DMS 273 treated with DMSO at 0.1 percent for 48 hours (cell line): Measurements from ENCODE around the gene SHROOM2.

Experiments used
- DNase-seq: peaks from one replicate; lab custom pipeline; 2025; lab: John Stamatoyannopoulos, UW

The SHROOM2 gene

DNA sequence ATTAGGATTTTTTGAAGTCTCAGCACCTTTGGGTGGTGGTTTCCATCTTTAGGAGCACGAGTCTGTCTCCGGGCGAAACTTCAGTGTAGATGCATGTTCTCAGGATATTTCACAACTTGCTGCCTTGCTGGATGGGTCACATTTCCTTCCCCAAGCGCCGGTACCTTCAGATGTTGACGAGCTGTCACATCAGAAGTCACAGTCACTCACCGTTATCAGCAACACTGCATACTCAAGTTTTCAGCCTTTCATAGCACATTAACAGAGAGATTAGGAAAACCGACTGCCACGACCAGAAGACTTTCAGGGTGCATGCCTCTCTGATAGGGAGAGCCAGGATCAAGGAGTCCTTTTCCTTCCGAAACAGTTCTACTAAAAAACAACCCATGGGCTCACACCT is 77.8 kb downstream of the SHROOM2 start:
- no peak for DNase-seq

DNA sequence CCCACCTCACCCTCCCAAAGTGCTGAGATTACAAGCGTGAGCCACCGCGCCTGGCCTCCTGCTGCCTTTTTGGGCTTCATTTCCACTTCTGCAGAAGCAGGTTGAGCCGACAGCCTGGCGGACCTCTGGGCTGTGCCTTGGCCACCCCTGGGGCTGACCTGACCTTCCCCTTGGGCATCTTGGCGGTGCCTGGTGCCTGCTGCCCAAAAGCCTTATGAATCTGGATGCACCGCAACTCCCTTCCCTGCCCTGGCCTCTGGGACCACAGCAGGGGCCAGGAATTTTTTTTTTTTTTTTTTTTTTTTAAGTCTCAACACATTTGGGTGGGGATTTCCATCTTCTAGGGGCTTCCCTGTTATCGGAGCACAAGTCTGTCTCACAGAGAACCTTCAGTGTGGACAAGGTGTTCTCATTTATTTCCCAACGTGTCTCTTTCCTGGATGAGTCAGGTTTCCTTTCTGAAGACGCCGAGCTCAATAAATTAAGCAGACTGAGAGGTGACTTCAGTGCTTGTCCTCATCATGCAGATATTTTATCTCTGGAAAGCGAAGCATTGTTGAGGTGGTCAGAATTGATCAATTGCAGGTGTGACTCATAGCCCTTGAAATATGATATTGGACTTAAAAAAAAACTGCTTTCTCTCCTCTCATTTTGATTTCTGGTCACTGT is 79.7 kb downstream of the SHROOM2 start:
- no peak for DNase-seq

DNA sequence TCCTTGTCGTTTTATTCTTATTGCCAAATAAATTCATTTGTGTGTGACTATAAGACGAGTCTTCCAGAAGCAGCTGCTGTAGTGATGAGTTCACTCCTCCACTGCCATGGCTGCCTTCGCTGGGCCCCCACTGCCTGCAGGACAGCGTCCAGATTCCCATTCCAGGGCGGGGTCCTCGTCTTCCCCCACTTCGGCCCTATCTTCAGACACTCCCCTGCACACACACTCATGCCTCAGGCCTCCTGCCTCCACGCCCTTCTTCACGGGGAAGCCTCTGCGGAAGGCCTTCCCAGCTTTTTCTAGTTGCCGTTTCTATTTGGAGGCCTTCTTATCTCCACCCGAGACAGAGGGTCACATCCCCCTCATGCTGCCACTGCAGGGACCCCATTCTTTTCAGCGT is 80.4 kb downstream of the SHROOM2 start:
- no peak for DNase-seq

DNA sequence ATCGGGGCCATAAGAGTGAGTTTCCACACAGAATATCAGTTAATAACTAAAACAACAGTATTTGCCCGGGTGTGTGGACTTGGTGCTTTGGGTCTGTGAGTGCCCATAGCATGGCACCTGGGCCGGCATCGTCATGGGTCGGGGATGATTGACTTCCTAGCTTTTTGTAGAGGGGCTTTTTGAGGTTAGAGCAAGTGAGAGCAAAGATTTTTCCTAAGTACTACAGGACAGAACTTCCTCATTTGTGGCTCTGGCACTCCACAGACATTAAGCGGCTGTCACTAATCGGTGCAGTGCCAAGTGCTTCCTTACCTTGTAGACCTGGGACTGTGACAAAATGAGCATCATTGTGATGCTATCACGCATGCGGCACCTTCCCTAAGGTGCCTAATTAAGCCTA is 81.0 kb downstream of the SHROOM2 start:
- DNase-seq, result no peak

DNA sequence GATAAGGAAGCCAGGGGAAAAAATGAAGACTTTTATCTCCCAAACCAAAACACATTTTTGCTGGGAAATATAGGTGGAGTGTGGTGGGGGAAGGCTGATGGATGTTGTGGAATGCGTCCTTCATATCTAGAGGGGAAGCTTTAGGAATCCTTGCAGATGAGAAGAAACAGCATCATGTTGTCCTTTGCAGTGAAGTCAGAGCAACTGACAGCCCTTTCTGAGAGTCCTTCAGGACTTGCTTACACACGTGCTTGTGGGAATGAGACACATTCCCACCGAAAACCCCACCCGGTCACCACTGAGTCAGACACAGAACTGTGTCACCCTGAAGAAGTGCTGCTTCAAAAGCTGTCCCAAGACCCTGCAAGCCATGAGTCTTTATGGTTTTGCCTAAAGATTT is 81.5 kb downstream of the SHROOM2 start:
- DNase-seq, result no peak

DNA sequence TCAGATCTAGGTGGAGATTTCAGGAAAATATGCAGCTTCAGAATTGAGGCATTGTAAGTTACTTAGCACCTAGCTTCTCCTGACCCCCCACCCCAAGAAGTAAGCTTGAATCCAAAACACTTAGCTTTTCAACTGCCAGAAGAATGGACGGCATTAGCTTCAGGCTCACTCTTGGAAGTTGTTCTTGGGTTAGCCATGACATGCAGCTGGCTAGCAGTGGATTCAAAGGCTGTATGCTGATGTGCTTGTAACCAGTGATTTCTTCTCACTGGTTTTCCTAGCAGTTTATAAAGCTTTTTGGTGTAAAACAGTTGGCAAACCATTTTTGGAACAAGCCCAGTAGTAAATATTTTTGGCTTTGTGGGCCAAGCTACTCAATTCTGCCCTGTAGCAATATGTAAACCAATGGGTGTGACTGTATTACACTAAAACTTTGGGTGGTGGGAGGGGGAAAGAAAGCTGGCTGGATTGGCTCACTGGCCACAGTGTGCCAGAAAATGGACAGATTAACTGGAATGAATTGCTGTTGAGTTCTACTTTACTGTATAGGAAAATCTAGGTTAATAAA is 85.6 kb downstream of the SHROOM2 start:
- no peak for DNase-seq

DNA sequence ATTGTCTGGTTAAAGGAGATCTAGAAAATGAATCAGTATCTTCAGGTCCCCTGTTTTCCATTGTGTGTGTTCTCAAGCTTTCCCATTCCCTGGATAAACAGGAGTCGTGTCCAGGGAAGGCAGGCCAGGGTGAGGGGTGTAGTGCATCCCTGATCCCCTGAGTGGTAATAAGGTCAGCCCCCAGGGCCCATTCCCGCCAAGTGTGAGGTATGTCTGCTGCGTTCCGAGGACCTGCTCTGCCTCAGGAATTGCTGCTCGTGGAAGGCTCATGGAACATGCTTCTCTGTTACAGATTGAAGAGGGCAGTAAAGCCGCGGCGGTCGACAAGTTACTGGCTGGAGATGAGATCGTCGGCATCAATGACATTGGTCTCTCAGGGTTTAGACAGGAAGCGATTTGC is 87.1 kb downstream of the SHROOM2 start:
- no peak for DNase-seq

DNA sequence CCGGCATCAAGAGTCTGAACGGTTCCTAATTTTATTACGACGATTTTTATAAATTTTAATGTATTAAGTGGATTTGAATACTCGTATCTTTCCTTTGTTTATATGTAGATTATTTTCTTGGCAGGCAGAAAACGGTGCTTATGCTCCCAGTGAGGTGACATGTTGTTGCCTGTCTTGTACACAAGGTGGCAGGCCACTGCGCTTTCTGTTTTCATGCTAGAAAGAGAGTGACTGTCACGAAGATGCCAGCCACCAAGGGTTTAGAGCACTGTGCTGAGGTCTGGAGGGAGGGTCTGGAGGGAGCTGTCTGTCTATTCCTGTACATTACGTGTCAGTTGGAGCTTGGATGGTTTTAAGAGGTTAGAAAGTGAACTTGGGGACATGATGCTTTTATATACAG is 87.7 kb downstream of the SHROOM2 start:
- DNase-seq, result no peak

DNA sequence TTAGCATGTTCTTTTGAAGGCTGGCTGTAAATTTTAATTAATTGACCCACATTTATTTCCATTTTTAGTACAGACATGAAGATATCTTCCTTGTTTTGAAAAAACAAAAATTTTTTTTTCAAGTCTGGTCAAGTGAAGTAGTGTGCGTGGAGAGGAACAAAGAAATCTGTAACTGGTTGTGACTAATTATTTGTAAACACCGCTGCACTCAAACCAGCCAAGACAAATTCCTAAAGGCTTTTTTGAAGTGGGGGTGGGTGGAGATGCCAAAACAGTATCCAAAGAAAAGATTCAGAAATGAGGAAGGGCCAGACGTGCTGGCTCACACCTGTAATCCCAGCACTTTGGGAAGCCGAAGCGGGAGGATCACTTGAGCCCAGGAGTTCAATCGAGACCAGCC is 88.3 kb downstream of the SHROOM2 start:
- DNase-seq, result no peak

DNA sequence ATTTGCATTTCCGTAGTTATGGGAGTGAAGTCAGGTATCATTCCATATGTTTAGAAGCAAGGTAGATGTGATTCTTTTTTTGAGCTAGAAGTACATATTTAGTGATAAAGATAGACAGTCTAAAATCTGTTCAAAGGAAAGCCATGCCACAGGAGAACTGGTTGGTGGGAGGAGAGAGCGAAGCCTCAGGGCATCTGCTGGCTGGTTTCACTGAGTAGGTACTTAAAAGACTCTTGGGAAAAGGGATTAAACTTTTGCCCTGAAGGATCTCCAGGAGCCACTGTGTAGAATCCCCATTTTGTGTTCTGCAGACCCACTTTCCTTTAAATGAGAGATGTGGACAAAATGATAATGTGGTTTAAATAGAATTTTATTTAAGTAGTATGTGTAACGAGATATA is 89.6 kb downstream of the SHROOM2 start:
- no peak for DNase-seq

DNA sequence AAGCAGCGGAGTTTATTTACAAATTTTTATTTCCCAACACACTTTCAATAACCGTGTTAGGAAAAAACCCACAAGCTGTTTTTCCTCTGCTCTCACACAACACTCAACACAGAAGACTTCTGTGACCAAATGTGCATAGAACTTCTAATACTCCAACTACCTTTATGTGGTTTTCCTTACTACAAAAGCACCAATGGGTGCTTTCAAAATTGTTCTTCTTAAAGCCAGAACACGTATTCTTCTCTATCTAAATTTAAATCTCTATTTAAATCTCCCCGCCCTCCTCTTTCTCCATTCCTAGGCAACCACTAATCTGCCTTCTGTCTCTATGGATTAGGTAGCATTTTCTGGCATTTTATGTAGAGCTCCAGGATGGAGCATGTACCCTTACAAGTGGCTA is 90.0 kb downstream of the SHROOM2 start:
- no peak for DNase-seq

DNA sequence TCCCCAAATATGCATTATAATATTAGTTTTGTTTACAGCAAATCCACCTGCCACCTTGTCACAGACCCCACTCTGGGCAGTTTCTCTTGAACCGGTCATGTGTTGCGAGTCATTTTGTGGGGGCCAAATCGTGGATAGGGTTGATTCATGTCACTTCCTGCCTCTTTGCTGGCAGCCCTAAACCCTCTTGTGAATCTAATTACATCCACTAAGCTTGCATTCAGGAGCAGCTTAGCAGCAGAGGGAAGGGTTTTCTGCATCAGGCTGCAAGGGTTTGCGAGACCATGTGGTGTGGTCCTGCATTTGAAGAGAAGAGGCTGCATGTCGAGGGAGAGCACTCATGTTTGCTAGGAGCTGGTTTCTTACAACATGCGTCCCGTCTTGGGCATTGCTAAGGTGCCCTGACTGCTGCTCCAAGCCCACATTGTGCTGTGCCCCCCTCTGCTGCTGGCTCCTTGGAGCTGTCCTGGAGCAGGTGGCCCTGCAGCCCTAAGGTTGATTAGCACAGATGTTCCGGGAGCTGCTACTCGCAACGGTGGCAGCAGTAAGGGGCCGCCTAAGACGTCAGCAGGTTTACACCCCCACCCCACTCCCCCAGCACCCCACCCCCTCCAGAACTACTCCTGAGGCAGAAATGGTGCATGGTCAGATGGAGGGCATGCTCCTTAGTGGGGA is 92.1 kb downstream of the SHROOM2 start:
- no peak for DNase-seq

DNA sequence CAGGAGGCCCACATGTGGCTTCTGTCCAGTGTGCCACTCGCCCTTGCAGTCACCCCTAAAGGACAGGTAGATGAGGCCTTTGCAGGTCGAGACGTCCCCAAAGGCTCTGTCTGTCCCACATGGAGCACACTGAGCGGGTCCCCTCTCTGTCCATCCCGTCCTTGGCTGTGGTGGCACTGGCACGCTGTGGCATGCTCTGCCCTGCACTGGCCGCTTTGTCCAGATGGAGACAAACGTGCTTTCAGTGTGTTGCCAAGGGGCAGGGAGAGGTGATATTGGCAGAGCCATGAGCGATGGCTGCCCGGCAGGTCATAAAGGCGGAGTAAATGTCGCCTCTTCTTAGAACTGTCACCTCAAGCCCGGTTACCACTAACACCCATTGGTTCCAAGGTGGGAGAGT is 94.0 kb downstream of the SHROOM2 start:
- no peak for DNase-seq

DNA sequence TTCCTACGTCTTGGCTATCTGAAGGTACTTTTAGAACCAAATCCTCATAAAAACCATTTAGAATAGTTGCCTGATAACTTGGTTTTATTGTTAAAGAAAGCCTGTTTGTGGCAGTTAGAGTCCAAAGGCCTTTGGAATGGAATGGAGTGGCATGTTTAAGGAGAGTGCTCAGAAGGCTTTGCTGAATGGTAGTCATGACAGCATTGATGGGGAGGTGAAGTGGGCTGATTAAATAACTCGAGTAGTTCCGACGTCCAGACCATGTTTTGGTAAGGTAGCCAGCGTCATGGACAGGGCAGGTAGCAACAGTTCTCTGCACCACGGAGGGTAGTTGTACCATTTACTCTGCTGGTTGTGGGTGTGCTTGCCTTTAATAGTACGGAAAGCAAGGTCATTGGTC is 94.6 kb downstream of the SHROOM2 start:
- DNase-seq, result no peak

DNA sequence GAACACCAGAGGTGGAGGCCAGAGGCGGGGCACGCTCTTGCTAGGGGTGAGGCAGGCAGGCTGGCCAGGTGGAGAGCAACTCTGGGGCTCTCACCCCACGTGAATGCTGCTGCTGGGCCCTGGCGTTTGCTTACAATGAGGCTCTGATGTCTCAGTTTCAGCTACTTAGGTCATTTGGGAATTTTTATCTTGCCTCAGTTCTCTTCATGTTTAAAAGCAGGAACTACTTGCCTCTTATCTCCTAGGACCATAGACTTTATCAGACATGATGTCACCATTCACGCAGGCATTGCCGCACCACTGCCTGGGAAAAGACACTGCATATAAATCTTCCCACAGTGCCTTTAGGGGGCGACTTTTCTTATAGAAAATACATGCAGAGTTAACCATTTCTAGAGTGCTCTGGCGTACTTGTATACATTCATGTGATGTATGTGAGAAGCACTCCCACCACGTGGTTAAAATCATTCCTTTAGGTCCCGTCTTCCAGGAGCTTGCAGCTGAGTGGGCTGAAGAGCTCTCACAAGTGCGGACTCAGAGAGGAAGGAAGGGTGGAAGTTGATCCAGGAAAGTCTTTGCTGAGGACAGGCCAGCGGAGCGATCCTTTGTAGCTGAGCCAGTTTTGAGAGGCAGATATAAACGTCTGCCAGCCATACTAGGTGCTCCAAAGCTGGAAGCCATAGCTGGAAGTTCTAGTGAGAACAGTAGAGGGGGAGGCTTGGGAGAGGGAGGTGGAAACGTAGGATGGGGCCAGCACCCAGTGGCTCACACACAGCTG is 96.6 kb downstream of the SHROOM2 start:
- no peak for DNase-seq

DNA sequence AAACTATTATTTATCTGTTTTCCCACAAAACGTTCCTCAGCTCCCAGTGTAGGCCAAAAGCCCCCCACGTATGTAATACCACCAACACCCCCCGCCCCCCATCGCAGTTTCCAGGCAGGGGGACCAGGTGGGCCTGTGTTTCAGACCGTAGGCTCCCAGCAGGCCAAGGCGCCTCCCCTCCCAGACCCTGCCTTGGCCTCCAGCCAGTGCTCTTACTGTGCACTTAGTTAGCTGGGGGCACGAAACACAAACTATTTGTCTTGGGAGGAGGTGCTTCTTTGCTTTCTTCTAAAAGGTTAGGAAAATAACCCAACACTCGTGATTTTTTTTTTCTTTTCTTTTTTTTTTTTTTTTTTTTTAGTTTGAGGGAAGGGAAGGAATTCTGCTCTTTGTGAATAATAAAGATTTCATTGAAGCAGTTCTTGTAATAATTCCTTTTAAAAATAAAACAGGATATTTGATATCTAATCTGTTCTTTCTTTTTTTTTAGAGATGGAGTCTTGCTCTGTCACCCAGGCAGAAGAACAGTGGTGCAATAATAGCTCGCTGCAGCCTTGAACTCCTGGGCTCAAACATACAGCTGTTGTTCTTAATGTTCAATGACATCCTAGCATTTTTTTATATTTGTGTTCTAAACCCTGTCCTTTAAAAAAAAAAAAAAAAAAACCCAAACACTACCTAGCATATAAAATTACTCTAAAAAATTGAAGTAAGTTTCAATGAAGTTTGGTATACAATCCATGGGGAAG is 98.0 kb downstream of the SHROOM2 start:
- no peak for DNase-seq

DNA sequence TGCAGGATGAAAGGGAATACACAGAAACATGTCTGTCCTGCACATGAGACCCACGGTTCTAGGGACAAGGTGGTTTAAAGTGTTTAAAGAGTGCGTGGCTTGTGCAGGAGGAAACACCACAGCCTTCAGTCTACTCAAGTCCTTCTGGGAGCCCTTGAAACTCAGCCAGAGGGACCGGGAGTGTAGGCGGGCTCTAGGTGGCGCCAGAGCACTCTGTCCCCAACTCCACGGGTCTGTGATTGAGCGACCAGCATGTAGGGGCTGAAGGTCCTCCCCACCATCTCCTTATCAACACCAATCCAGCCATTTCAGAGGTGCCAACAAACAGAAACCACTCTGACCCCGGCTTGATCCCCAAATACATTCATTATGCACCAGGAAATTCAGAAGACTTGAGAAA is 98.9 kb downstream of the SHROOM2 start:
- peak; percentile 63 for DNase-seq

DNA sequence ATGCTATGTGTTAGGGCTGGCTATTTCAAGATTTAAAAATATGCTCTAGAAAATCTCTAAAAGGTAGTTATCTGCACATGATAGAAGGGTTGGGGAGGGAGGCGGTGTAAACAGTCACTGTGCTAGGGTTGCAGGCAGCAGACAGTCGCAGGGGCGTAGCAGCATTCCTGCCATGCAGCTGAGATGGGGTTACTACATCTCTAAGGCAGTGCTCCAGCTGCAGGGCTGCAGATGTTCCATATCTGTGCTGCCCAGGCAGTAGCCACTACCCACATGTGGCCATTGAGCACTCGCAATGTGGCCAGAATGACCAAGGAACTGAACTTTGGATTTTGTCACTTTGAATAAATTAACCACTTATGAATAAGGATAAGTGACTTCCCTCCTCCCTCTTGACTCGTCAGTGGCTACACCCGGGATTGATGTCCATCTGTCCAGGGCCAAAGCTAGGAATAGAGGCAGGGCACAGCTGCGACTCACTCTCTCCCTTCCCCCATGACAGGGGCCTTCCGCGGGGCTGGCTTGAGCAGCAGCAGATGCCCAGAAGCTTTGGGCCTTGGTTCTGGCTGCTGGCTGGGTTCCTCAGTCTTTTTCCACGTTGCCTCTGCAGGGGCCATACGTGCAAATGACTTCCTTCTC is 101.5 kb downstream of the SHROOM2 start:
- no peak for DNase-seq

DNA sequence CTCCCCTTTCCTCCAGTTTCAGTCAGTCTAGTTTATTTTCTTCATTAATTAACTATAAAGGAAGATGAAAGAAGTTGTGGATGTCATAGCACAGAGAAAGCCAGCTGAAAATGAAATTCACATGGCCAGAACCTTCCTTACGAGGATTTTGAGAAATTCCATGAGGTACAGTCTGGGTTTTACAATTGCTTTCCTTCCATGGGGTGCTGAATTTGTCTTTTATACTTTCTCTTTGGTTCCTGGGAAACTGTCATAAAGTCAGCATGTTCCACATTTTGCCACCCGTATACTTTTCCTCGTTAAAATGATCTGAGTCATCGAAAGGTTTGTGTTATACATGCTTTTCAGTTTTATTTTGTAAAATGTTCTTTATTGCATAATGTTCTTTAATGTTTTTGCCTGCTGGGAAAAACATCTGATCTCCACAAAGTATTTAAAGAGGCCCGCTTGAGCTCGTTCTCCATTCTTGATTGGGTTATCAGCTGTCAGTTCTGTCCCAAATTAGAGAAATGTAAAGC is 102.8 kb downstream of the SHROOM2 start:
- no peak for DNase-seq

DNA sequence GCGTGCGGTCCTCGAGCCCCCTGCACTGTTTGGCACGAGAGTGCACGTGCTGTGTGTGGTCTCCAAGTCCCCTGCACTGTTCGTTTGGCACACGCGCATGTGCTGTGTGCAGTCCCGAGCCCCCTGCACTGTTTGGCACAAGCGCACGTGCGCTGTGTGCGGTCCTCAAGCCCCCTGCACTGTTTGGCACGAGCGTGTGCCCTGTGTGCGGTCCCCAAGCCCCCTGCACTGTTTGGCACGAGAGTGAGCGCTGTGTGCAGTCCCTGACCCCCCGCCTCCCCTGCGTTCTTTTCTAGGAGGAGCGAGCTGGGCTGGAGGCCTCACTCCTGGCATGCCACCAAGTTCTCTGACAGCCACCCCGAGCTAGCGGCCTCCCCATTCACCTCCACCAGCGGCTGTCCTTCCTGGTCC is 104.5 kb downstream of the SHROOM2 start:
- DNase-seq, result no peak

DNA sequence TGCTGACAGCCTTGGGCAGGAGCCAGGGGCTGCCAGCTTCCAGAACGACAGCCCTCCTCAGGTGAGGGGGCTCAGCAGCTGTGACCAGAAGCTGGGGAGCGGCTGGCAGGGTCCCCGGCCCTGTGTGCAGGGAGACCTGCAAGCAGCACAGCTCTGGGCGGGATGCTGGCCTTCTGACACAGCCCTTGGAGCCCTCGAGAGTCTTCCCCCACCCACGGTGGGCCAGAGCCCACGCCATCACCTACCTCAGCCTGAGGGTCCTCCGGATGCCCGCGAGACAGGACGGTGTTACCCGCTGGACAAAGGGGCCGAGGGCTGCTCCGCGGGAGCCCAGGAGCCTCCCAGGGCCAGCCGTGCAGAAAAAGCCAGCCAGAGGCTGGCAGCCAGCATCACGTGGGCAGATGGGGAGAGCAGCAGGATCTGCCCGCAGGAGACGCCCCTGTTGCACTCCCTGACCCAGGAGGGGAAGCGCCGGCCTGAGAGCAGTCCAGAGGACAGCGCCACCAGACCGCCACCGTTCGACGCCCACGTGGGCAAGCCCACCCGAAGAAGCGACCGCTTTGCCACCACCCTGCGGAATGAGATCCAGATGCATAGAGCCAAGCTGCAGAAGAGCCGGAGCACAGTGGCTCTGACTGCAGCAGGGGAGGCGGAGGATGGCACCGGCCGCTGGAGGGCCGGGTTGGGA is 109.1 kb downstream of the SHROOM2 start:
- no peak for DNase-seq
